Measurements from ENCODE around the gene CFAP99.
A peak's percentile ranks its signal among the peaks of the same experiment; 100 is the strongest.

Gene CFAP99

GRCh38 chr4:2411786-2412510 is 6.8 kb upstream of the CFAP99 start:
- DNase-seq (ENCODE audit: low read depth, low spot score), result no peak

- DNase-seq (ENCODE audit: low read depth, low spot score), result no peak
Measured at GRCh38 chr4:2412534-2412884, 6.2 kb upstream of the CFAP99 start.

- DNase-seq (ENCODE audit: low read depth, low spot score), result peak; percentile 90
Measured at GRCh38 chr4:2412885-2413716, 5.7 kb upstream of the CFAP99 start.

- DNase-seq (ENCODE audit: low read depth, low spot score), result no peak
Measured at GRCh38 chr4:2413821-2414610, 4.7 kb upstream of the CFAP99 start.

- no peak for DNase-seq (ENCODE audit: low read depth, low spot score)
Measured at GRCh38 chr4:2415213-2415612, 3.5 kb upstream of the CFAP99 start.

GRCh38 chr4:2415881-2416563 is 2.7 kb upstream of the CFAP99 start:
- no peak for DNase-seq (ENCODE audit: low read depth, low spot score)

GRCh38 chr4:2416564-2417225 is 2.1 kb upstream of the CFAP99 start:
- DNase-seq (ENCODE audit: low read depth, low spot score), result no peak

- no peak for DNase-seq (ENCODE audit: low read depth, low spot score)
Measured at GRCh38 chr4:2417226-2417764, 1.5 kb upstream of the CFAP99 start.

- DNase-seq (ENCODE audit: low read depth, low spot score), result no peak
Measured at GRCh38 chr4:2417765-2418649, 748 bp upstream of the CFAP99 start, which contains the start of gene ZFYVE28. ZFYVE28 (minus strand) TSS chr4:2418645; CDS start chr4:2418323, 322 bp downstream.

GRCh38 chr4:2419814-2420213 is 1.1 kb downstream of the CFAP99 start:
- DNase-seq (ENCODE audit: low read depth, low spot score), result no peak

GRCh38 chr4:2421928-2422327 is 3.2 kb downstream of the CFAP99 start:
- DNase-seq (ENCODE audit: low read depth, low spot score), result no peak

GRCh38 chr4:2423066-2423465 is 4.3 kb downstream of the CFAP99 start:
- no peak for DNase-seq (ENCODE audit: low read depth, low spot score)

GRCh38 chr4:2423695-2424094 is 4.9 kb downstream of the CFAP99 start:
- no peak for DNase-seq (ENCODE audit: low read depth, low spot score)

GRCh38 chr4:2424581-2424980 is 5.8 kb downstream of the CFAP99 start:
- no peak for DNase-seq (ENCODE audit: low read depth, low spot score)

GRCh38 chr4:2425386-2426068 is 6.8 kb downstream of the CFAP99 start:
- no peak for DNase-seq (ENCODE audit: low read depth, low spot score)

- no peak for DNase-seq (ENCODE audit: low read depth, low spot score)
Measured at GRCh38 chr4:2426069-2426397, 7.3 kb downstream of the CFAP99 start.

GRCh38 chr4:2426711-2427275 is 8.0 kb downstream of the CFAP99 start:
- DNase-seq (ENCODE audit: low read depth, low spot score), result no peak

GRCh38 chr4:2427383-2428334 is 8.9 kb downstream of the CFAP99 start:
- no peak for DNase-seq (ENCODE audit: low read depth, low spot score)

All from brain pericyte (primary cell).